Thymus (tissue), 11 donors: ENCODE results near the gene HDAC1. TPM values are rescaled to one million over a fixed set of nuclear protein-coding genes. Genes with fewer than 3 reads are reported as not detected.

Experiments used
- DNase-seq, 9 donors: peaks; one replicate each; pipeline ENCODE4 v3.0.0-alpha.2; 2013; ENCODE audit warnings: low spot score in 9 of 9, low read depth in 6 of 9, missing footprints in 1 of 9
- H3K27ac ChIP-seq, 2 donors: one replicate each; pipeline ENCODE4 v1.5.1; 2013; ENCODE audit warnings: control low read depth in 1 of 2, low read depth in 1 of 2, low read length in 1 of 2, mild to moderate bottlenecking in 1 of 2, moderate library complexity in 1 of 2
- H3K27me3 ChIP-seq, 2 donors: one replicate each; pipeline ENCODE4 v1.5.1; 2013; ENCODE audit warnings: low read length in 1 of 2; ENCODE audit not compliant: control insufficient read depth in 2 of 2, insufficient read depth in 1 of 2
- H3K36me3 ChIP-seq, 2 donors: one replicate each; pipeline ENCODE4 v1.5.1; 2013; ENCODE audit warnings: low read length in 1 of 2, mild to moderate bottlenecking in 1 of 2, moderate library complexity in 1 of 2; ENCODE audit not compliant: control insufficient read depth in 2 of 2, insufficient read depth in 2 of 2
- H3K4me1 ChIP-seq, 2 donors: one replicate each; pipeline ENCODE4 v1.5.1; 2013; ENCODE audit warnings: low read length in 2 of 2; ENCODE audit not compliant: control insufficient read depth in 2 of 2, insufficient read depth in 2 of 2
- H3K4me3 ChIP-seq, 2 donors: one replicate each; pipeline ENCODE4 v1.5.1; 2013; ENCODE audit warnings: low read length in 2 of 2, control low read depth in 1 of 2, mild to moderate bottlenecking in 1 of 2
- H3K9me3 ChIP-seq, 2 donors: one replicate each; pipeline ENCODE4 v1.5.1; 2013; ENCODE audit warnings: low read length in 1 of 2, mild to moderate bottlenecking in 1 of 2; ENCODE audit not compliant: control insufficient read depth in 2 of 2, insufficient read depth in 1 of 2
- WGBS: extraction: QIAGEN DNeasy Blood & Tissue Kit; methylation state at CpG from one replicate; pipeline ENCODE4 v1.1.7; 2013; 5-methylcytosine and 5-hydroxymethylcytosine counted together
- polyA plus RNA-seq: library from polyadenylated mRNA; stranded (reverse); fragments of 200-250 nt; gene quantifications from one replicate; pipeline ENCODE4 v1.2.3, GENCODE V29; 2013
- total RNA-seq: library from RNA; stranded (reverse); fragments of 120-200 nt; gene quantifications from one replicate; pipeline ENCODE4 v1.2.4, GENCODE V29; 2013
- donor health status: healthy.

HDAC1 gene
- total and polyA plus RNA-seq, 2 donors = 103 to 150 TPM

- WGBS = 98% methylated on average over 12 of the region's 12 CpGs
- Histone ChIP-seq H3K4me3 (no peak overlapping the region), H3K27me3 (peaks cover 0 to 4% of the 10 kb centered on the region in 2 donors), H3K4me1 (peaks cover 9 to 31% of the 10 kb centered on the region in 2 donors), H3K36me3 (peaks cover 69 to 81% of the 10 kb centered on the region in 2 donors), H3K9me3 (no peaks in the 10 kb centered on the region), H3K27ac (no peak overlapping the region)
- no peak for DNase-seq
Measured at GRCh38 chr1:32331549-32331948, 39.7 kb downstream of the HDAC1 start.

DNA sequence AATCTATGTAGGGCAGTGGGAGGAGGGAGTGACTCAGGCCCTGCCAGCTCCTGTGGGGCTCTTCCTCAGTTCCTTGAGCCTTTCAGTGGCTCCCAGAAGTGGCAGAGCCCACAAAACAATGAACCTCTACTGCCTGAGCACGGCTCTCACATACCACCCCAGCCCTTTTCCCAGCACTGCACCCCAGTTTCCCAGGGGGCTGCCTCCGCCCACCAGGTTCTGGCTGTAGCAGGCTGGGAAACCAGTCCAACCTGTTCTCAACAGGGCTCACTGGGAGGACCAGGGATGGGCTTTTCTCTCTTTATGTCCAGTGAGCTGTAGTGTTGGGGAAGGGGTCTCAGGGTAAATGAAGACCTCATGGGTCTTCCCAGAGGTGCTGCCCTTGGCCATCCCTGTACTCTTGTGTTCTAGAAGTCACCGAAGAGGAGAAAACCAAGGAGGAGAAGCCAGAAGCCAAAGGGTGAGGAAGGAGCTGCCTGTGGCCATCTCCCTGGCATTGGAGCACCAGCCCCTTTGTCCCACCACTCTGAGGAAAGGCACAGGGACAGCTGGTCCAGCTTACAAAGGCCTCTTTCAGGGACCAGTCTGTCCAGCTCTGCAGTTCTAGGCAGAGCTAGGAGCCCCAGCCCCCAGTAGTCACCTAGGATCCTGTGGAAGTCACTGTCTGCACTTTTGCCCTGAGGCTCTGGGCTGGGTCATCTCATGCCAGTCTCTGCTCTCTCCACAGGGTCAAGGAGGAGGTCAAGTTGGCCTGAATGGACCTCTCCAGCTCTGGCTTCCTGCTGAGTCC, 40.6 kb downstream of the HDAC1 start:
- no peak for DNase-seq
- no peaks in the 10 kb centered on the region for H3K9me3 ChIP-seq
- H3K36me3 ChIP-seq = peaks cover 60 to 72% of the 10 kb centered on the region in 2 donors
- H3K27ac ChIP-seq = peak overlapping the region in 1 of 2 donors; percentile 26
- peaks cover 0 to 13% of the 10 kb centered on the region in 2 donors for H3K27me3 ChIP-seq
- H3K4me3 ChIP-seq = no peak overlapping the region
- 97% methylated on average over 3 of the region's 3 CpGs for WGBS
- H3K4me1 ChIP-seq = peaks cover 10 to 40% of the 10 kb centered on the region in 2 donors

GRCh38 chr1:32333251-32333963, 41.5 kb downstream of the HDAC1 start:
- Histone ChIP-seq H3K27me3 (peaks cover 0 to 19% of the 10 kb centered on the region in 2 donors), H3K27ac (peak overlapping the region in 1 of 2 donors; percentile 15), H3K36me3 (peaks cover 51 to 63% of the 10 kb centered on the region in 2 donors), H3K4me1 (peaks cover 10 to 49% of the 10 kb centered on the region in 2 donors), H3K9me3 (no peaks in the 10 kb centered on the region), H3K4me3 (no peak overlapping the region)
- WGBS = 91% methylated on average over 3 of the region's 3 CpGs
- no peak for DNase-seq

DNA sequence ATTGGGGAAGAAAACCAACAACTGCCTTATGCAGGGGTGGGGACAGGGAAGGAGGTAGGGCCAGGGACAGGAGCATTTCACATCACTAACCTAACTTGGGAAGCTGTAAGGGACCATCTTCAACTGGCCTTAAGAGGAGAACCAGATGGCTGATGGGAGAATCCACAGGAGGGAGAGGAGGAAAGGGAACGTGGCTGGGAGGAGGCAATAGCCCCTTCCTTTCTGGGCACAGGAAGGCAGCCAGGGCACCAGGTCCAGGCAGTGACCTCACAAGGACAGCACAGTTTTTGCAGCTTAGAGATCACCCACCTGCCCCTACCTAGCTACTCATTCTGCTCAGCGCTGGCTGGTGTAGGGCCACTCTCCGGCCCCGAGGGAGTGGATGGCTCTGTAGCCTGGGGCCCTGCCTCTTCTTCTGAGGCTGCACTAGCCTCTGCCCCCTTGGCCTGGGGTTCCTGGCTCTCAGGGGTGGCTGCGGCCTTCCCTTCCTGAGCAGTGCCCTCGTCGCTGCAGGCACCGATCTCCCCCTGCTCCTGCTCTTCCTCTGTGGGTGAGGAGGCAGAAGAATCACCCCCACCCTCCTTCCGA, 42.5 kb downstream of the HDAC1 start:
- Histone ChIP-seq H3K27me3 (peaks cover 0 to 19% of the 10 kb centered on the region in 2 donors), H3K9me3 (no peaks in the 10 kb centered on the region), H3K4me3 (peak overlapping the region; percentile 70 to 73), H3K36me3 (peaks cover 41 to 53% of the 10 kb centered on the region in 2 donors), H3K4me1 (peaks cover 10 to 50% of the 10 kb centered on the region in 2 donors), H3K27ac (peak overlapping the region in 1 of 2 donors; percentile 47)
- WGBS = 55% methylated on average over 9 of the region's 9 CpGs
- peak in 1 of 9 donors; percentile 15 for DNase-seq

DNA sequence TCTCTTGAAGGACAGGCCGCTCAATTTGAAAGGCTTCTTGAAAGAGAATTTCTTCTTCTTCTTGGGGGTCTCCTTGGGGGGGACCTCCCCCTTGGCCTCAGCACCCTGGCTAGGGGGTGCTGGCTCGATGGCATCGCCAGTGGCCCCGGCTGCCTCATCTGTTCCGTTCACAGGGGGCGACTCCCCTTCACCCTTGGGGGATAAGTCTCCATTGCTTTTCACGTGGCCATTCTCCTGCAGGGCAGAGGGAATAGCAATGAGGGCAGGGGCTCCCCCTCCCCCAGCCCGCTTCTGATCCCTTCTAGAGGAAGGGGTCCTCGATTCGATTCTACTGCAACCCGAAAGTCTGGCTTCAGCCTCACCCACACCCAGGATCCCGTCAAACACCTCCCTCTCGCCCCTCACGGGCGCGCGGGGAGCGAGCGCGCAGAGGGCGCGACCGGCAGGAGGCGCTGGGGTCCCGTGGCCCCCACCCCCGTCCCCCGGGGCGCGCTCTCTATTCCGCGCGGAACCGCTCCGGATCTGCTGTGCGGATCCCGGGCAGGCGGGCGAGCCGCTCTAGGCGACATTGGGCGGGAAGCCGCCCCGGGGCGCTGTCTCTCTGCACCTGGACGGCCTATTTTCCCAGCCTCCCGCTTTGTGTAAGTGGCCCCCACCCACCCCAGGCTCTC, 43.1 kb downstream of the HDAC1 start:
- Histone ChIP-seq H3K27ac (peak overlapping the region in 1 of 2 donors; percentile 47), H3K4me3 (peak overlapping the region; percentile 70 to 73), H3K36me3 (peaks cover 35 to 47% of the 10 kb centered on the region in 2 donors), H3K4me1 (peaks cover 10 to 50% of the 10 kb centered on the region in 2 donors), H3K9me3 (no peaks in the 10 kb centered on the region), H3K27me3 (peaks cover 0 to 19% of the 10 kb centered on the region in 2 donors)
- peak in 7 of 9 donors; percentile 63 to 87 (median 76) for DNase-seq
- WGBS = 2% methylated on average over 46 of the region's 46 CpGs

DNA sequence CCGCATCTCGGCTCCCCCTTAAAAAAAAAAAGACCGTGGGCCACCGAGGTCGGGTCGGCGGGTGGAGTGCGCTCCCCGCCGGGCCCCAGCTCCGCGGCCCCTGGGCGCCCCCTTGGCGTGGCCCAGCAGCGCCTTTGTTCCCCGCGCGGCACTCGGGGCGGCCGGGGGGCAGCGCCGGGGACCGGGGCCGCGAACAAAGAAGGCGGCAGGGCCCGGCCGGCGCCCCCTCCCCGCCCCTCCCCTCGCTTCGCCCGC, 43.6 kb downstream of the HDAC1 start:
- WGBS = under 1% methylated on average over 34 of the region's 34 CpGs
- Histone ChIP-seq H3K4me3 (peak overlapping the region; percentile 70 to 73), H3K27me3 (peaks cover 0 to 19% of the 10 kb centered on the region in 2 donors), H3K9me3 (no peaks in the 10 kb centered on the region), H3K27ac (no peak overlapping the region), H3K36me3 (peaks cover 30 to 42% of the 10 kb centered on the region in 2 donors), H3K4me1 (peaks cover 10 to 50% of the 10 kb centered on the region in 2 donors)
- DNase-seq = no peak

GRCh38 chr1:32335790-32336590, 44.1 kb downstream of the HDAC1 start, which contains the start of gene MARCKSL1:
MARCKSL1 (minus strand) TSS chr1:32336233; CDS start chr1:32336033, 200 bp downstream.
- Histone ChIP-seq H3K36me3 (peaks cover 25 to 37% of the 10 kb centered on the region in 2 donors), H3K4me1 (peaks cover 10 to 50% of the 10 kb centered on the region in 2 donors), H3K27me3 (peaks cover 0 to 19% of the 10 kb centered on the region in 2 donors), H3K9me3 (no peaks in the 10 kb centered on the region), H3K27ac (peak within 1 kb of the TSS; percentile 32 to 64), H3K4me3 (peak within 1 kb of the TSS; percentile 70 to 73)
- 2% methylated on average over 95 of the region's 95 CpGs for WGBS
- peak; percentile 41 to 94 (median 85) for DNase-seq

- Histone ChIP-seq H3K4me3 (peak overlapping the region; percentile 22 to 70), H3K27me3 (peaks cover 0 to 19% of the 10 kb centered on the region in 2 donors), H3K36me3 (peaks cover 19 to 31% of the 10 kb centered on the region in 2 donors), H3K27ac (no peak overlapping the region), H3K4me1 (peaks cover 10 to 53% of the 10 kb centered on the region in 2 donors), H3K9me3 (no peaks in the 10 kb centered on the region)
- 47% methylated on average over 15 of the region's 15 CpGs for WGBS
- no peak for DNase-seq
Measured at GRCh38 chr1:32336591-32336932, 44.7 kb downstream of the HDAC1 start.
